Measurements from ENCODE around the gene CYSTM1. TPM values are rescaled to one million over a fixed set of nuclear protein-coding genes. Genes with fewer than 3 reads are reported as not detected.
"Not testable (repeated sequence)": the region's sequence is repeated elsewhere in the genome, so short reads cannot be mapped to it uniquely, and the experiment has no call there.

The CYSTM1 gene
- total RNA-seq, 1 donor from 2014 or later = 11.4 TPM

- no peak for ATAC-seq
Observed at GRCh38 chr5:140151144-140152021, 23.6 kb upstream of the CYSTM1 start.

- ATAC-seq = no peak
Observed at GRCh38 chr5:140152022-140152999, 22.7 kb upstream of the CYSTM1 start.

GRCh38 chr5:140153255-140153654, 21.7 kb upstream of the CYSTM1 start:
- ATAC-seq = no peak

GRCh38 chr5:140153905-140154304, 21.1 kb upstream of the CYSTM1 start:
- ATAC-seq = no peak

- ATAC-seq = not testable (repeated sequence)
Observed at GRCh38 chr5:140154710-140155381, 20.1 kb upstream of the CYSTM1 start.

GRCh38 chr5:140157032-140157781, 17.8 kb upstream of the CYSTM1 start:
- peak; percentile 96 for ATAC-seq

- no peak for ATAC-seq
Observed at GRCh38 chr5:140159014-140159927, 15.7 kb upstream of the CYSTM1 start.

- no peak for ATAC-seq
Observed at GRCh38 chr5:140162275-140162674, 12.7 kb upstream of the CYSTM1 start.

- ATAC-seq = peak; percentile 24
Observed at GRCh38 chr5:140162781-140163180, 12.2 kb upstream of the CYSTM1 start.

GRCh38 chr5:140165101-140165922, 9.7 kb upstream of the CYSTM1 start:
- peak; percentile 51 for ATAC-seq

- ATAC-seq = peak; percentile 11
Observed at GRCh38 chr5:140165923-140166270, 9.1 kb upstream of the CYSTM1 start.

GRCh38 chr5:140166911-140167310, 8.1 kb upstream of the CYSTM1 start:
- ATAC-seq = no peak

- no peak for ATAC-seq
Observed at GRCh38 chr5:140168371-140168770, 6.6 kb upstream of the CYSTM1 start.

GRCh38 chr5:140169410-140169809, 5.6 kb upstream of the CYSTM1 start:
- ATAC-seq = no peak

GRCh38 chr5:140172483-140172882, 2.5 kb upstream of the CYSTM1 start:
- no peak for ATAC-seq

GRCh38 chr5:140174014-140174413, 974 bp upstream of the CYSTM1 start:
- ATAC-seq = no peak

GRCh38 chr5:140175367-140176030, 511 bp downstream of the CYSTM1 start:
- ATAC-seq = peak; percentile 52

- no peak for ATAC-seq
Observed at GRCh38 chr5:140176031-140176387, 1.0 kb downstream of the CYSTM1 start.

GRCh38 chr5:140178086-140178410, 3.1 kb downstream of the CYSTM1 start:
- ATAC-seq = no peak

Measured in esophagus mucosa (tissue), 1 donor.